ENCODE data around the gene NT5DC2. TPM values are rescaled to one million over a fixed set of nuclear protein-coding genes. Genes with fewer than 3 reads are reported as not detected.

NT5DC2 gene
- total RNA-seq, 2 experiments from 2014 or later, result 53.8 to 61.7 TPM

DNA sequence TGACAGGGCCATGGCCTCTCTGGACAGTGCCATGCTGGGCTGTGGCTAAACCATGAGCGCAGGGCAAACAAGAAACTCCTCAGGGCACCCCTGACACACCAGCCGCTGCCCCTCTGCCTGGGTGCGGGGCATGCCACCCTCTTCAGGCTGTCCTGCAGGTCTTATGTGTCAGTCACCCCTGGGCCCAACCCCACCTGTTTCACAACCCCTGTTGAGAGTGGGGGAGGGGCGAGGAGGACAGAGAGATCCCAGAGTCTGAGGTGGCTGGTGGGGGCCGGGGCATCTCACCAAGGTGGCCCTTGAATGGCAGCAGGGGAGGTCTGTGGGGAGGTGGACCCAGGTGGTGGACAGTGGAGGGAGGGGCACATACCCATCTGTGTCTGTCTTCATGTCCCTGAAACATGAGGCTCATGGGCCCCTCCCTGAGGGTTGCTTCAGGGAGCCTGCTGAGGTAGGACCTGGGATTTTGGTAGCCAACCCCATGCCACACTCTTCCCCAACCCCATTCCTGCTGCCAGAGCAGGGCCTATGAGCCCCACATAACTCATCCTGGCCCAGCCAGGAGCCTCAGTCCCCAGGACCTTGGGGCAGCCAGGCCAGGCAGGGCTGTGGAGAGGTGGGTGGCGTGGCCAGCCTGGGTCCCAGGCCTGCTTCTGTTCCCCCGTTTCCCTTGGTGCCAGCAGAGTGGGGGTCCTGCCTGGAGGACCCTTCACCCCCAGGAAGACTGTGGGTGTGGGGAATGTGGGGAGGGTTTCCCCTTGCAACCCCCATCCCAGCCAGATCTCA lies 40.2 kb downstream of the NT5DC2 start:
- H3K4me1 Mint-ChIP-seq (ENCODE audit: low read depth), result no peaks in the 10 kb centered on the region
- CTCF ChIA-PET, result no interaction called here
- no peaks in the 10 kb centered on the region for H3K27me3 Mint-ChIP-seq
- H3K36me3 Mint-ChIP-seq (ENCODE audit: low read depth), result peaks cover 8% of the 10 kb centered on the region
- intact Hi-C loops (cut with micrococcal nuclease), result no loop called here
- no peak overlapping the region for H3K27ac Mint-ChIP-seq
- POLR2A ChIA-PET, result no interaction called here
- H3K4me3 Mint-ChIP-seq, result no peak overlapping the region
- DNase-seq (no peak), ATAC-seq (no peak)
- TF ChIP-seq, protein P1, sequence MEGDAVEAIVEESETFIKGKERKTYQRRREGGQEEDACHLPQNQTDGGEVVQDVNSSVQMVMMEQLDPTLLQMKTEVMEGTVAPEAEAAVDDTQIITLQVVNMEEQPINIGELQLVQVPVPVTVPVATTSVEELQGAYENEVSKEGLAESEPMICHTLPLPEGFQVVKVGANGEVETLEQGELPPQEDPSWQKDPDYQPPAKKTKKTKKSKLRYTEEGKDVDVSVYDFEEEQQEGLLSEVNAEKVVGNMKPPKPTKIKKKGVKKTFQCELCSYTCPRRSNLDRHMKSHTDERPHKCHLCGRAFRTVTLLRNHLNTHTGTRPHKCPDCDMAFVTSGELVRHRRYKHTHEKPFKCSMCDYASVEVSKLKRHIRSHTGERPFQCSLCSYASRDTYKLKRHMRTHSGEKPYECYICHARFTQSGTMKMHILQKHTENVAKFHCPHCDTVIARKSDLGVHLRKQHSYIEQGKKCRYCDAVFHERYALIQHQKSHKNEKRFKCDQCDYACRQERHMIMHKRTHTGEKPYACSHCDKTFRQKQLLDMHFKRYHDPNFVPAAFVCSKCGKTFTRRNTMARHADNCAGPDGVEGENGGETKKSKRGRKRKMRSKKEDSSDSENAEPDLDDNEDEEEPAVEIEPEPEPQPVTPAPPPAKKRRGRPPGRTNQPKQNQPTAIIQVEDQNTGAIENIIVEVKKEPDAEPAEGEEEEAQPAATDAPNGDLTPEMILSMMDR (IDR thresholded peaks at IDR 0.05), result no peak
- H3K9me3 Mint-ChIP-seq, result no peaks in the 10 kb centered on the region

DNA sequence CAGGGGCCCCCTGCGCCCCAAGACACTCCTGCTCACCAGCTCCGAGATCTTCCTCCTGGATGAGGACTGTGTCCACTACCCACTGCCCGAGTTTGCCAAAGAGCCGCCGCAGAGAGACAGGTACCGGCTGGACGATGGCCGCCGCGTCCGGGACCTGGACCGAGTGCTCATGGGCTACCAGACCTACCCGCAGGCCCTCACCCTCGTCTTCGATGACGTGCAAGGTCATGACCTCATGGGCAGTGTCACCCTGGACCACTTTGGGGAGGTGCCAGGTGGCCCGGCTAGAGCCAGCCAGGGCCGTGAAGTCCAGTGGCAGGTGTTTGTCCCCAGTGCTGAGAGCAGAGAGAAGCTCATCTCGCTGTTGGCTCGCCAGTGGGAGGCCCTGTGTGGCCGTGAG lies 41.6 kb downstream of the NT5DC2 start:
- Mint-ChIP-seq H3K4me3 (no peak overlapping the region), H3K36me3 (ENCODE audit: low read depth) (peaks cover 14% of the 10 kb centered on the region), H3K27me3 (no peaks in the 10 kb centered on the region), H3K9me3 (no peaks in the 10 kb centered on the region), H3K27ac (no peak overlapping the region), H3K4me1 (ENCODE audit: low read depth) (no peaks in the 10 kb centered on the region)
- ChIA-PET POLR2A (no interaction called here), CTCF (interaction anchor here (1.2 kb wide), 1 partner anchor 9 kb away, joined by 3 read pairs; no protein-coding TSS in a partner anchor)
- intact Hi-C loops (cut with micrococcal nuclease), result no loop called here
- TF ChIP-seq, protein P1 (IDR thresholded peaks at IDR 0.05), result no peak
- ATAC-seq (no peak), DNase-seq (no peak)

DNA sequence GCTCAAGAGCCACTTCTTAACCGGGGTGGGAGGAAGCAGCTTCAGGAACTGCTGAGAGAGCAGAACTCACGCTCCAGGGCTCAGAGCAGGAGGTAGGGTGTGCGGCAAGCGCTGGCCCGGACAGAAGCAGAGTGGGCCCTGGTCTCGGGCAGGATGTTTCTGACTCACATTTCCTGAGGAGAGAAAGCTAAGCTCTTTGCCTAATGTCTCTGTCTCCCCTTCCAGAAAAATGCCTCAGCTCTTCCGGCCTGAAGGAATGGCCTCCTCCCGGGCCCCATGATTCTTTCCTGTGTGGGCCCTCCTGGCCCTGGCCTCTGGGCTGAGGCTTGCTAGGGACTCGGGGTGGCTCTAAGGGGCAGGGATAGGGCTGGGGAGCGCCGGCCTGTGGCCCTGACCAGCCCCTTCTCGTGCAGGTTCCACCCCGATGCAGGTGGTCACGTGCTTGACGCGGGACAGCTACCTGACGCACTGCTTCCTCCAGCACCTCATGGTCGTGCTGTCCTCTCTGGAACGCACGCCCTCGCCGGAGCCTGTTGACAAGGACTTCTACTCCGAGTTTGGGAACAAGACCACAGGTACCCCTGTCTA lies 42.6 kb downstream of the NT5DC2 start:
- DNase-seq (no peak), ATAC-seq (no peak)
- TF ChIP-seq, protein P1 (IDR thresholded peaks at IDR 0.05), result no peak
- no peaks in the 10 kb centered on the region for H3K9me3 Mint-ChIP-seq
- no peak overlapping the region for H3K27ac Mint-ChIP-seq
- intact Hi-C loops (cut with micrococcal nuclease), result no loop called here
- ChIA-PET POLR2A (interaction anchor here (1.7 kb wide), 1 partner anchor 34 kb away, joined by 4 read pairs; no protein-coding TSS in a partner anchor), CTCF (interaction anchor here (1.2 kb wide), 2 partner anchors 8 to 45 kb away, joined by 3 read pairs; no protein-coding TSS in a partner anchor)
- H3K4me3 Mint-ChIP-seq, result no peak overlapping the region
- peaks cover 14% of the 10 kb centered on the region for H3K36me3 Mint-ChIP-seq (ENCODE audit: low read depth)
- no peaks in the 10 kb centered on the region for H3K4me1 Mint-ChIP-seq (ENCODE audit: low read depth)
- H3K27me3 Mint-ChIP-seq, result no peaks in the 10 kb centered on the region

DNA sequence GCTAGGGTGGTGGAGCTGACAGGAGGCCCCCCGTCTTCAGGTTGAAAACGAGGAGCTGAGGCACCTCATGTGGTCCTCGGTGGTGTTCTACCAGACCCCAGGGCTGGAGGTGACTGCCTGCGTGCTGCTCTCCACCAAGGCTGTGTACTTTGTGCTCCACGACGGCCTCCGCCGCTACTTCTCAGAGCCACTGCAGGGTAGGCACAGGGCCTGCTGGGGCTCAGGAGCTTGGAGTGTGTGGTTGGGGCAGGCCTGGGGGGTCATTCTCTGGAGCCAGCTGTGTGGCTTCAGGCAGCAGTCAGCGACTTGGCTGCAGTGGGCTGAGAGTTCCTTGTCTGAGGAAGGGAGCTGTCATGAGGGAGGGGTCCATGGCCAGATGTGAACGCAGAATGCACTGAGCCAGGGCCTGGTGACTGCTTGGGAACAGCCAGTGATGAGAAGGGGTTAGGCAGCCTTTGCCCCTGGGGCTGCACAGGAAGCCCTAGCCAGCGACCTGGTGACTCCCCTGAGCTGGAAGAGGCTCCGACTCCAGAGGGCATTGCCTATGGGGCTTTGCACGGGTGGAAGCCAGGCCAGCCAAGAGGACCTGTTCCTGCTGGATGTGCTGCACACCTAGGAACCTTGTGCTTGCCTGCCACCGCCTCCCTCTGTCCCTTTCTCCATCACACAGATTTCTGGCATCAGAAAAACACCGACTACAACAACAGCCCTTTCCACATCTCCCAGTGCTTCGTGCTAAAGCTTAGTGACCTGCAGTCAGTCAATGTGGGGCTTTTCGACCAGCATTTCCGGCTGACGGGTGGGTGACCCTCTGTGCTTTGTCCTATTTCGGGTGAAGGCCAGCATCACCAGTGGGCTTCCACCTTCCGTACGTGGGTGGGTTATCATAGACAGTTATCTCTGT lies 43.4 kb downstream of the NT5DC2 start:
- no peaks in the 10 kb centered on the region for H3K4me1 Mint-ChIP-seq (ENCODE audit: low read depth)
- peaks cover 14% of the 10 kb centered on the region for H3K36me3 Mint-ChIP-seq (ENCODE audit: low read depth)
- POLR2A ChIA-PET, result interaction anchor here (0.8 to 1.7 kb wide), 3 partner anchors 21 to 42 kb away, joined by 3 to 4 read pairs (median 3); no protein-coding TSS in a partner anchor
- H3K9me3 Mint-ChIP-seq, result no peaks in the 10 kb centered on the region
- DNase-seq (no peak), ATAC-seq (no peak)
- H3K27me3 Mint-ChIP-seq, result no peaks in the 10 kb centered on the region
- TF ChIP-seq, protein P1 (IDR thresholded peaks at IDR 0.05), result no peak
- intact Hi-C loops (cut with micrococcal nuclease), result no loop called here
- CTCF ChIA-PET, result interaction anchor here (0.8 to 1.2 kb wide), 3 partner anchors 8 to 44 kb away, joined by 3 read pairs; no protein-coding TSS in a partner anchor
- H3K4me3 Mint-ChIP-seq, result no peak overlapping the region
- H3K27ac Mint-ChIP-seq, result no peak overlapping the region

All from activated CD8-positive, alpha-beta T cell treated with anti-CD3 and anti-CD28 coated beads for 36 hours (primary cell).